Left forelimb (tissue), 1 donor: Measurements from ENCODE around the gene SLC12A5.

Source experiments
- DNase-seq: peaks from one replicate; pipeline ENCODE4 v3.0.0-alpha.2; 2018; ENCODE audit warnings: low spot score

The SLC12A5 gene

GRCh38 chr20:46006964-46007363, 22.1 kb upstream of the SLC12A5 start:
- DNase-seq, result no peak

GRCh38 chr20:46007671-46008070, 21.3 kb upstream of the SLC12A5 start:
- no peak for DNase-seq

DNA sequence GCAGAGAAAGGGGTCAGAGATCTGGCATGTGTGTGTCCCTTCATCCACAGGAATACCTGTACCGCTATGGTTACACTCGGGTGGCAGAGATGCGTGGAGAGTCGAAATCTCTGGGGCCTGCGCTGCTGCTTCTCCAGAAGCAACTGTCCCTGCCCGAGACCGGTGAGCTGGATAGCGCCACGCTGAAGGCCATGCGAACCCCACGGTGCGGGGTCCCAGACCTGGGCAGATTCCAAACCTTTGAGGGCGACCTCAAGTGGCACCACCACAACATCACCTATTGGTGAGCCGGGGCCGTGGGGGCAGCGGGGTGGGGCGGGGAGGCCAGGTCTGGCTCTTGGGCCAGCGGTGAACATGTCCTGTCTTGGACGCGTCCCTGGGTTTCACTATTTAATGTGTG, 19.2 kb upstream of the SLC12A5 start:
- no peak for DNase-seq

- DNase-seq, result no peak
Observed at GRCh38 chr20:46010491-46011391, 18.3 kb upstream of the SLC12A5 start.

DNA sequence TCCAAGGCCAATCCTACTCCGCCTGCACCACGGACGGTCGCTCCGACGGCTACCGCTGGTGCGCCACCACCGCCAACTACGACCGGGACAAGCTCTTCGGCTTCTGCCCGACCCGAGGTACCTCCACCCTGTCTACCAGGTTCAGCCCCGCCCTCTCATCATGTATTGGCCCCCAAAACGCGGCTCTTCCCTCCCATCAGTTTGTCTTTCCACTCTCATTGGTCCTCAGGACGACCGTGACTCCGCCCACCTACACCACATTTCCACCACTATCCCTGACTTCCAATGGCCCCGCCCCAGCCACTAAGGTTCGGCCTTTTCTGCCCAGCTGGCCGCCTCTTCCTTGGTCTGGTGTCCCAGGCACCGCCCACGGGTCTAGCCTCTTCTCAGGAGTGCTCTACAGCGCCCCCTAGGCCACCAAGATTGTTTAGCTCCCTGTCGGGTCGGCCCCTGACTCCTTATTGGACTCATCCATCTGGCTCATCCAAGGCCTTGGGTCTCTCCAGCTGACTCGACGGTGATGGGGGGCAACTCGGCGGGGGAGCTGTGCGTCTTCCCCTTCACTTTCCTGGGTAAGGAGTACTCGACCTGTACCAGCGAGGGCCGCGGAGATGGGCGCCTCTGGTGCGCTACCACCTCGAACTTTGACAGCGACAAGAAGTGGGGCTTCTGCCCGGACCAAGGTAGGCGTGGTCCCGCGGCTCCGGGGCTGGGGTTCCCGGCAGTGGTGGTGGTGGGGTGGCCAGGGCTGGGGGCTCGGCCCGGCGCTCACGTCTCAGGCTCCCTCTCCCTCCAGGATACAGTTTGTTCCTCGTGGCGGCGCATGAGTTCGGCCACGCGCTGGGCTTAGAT, 17.2 kb upstream of the SLC12A5 start:
- DNase-seq, result no peak

- DNase-seq, result no peak
Observed at GRCh38 chr20:46012921-46013320, 16.1 kb upstream of the SLC12A5 start.

DNA sequence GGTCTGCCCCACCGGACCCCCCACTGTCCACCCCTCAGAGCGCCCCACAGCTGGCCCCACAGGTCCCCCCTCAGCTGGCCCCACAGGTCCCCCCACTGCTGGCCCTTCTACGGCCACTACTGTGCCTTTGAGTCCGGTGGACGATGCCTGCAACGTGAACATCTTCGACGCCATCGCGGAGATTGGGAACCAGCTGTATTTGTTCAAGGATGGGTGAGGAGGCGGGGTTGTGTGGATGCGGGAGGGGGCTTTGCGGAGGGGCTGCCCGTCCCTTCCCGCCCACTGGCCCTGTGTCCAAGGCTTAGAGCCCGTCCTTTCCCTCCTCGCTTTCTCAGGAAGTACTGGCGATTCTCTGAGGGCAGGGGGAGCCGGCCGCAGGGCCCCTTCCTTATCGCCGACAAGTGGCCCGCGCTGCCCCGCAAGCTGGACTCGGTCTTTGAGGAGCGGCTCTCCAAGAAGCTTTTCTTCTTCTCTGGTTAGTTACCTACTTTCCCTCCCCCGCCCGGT, 15.6 kb upstream of the SLC12A5 start:
- no peak for DNase-seq

- no peak for DNase-seq
Observed at GRCh38 chr20:46013829-46014516, 15.0 kb upstream of the SLC12A5 start.

DNA sequence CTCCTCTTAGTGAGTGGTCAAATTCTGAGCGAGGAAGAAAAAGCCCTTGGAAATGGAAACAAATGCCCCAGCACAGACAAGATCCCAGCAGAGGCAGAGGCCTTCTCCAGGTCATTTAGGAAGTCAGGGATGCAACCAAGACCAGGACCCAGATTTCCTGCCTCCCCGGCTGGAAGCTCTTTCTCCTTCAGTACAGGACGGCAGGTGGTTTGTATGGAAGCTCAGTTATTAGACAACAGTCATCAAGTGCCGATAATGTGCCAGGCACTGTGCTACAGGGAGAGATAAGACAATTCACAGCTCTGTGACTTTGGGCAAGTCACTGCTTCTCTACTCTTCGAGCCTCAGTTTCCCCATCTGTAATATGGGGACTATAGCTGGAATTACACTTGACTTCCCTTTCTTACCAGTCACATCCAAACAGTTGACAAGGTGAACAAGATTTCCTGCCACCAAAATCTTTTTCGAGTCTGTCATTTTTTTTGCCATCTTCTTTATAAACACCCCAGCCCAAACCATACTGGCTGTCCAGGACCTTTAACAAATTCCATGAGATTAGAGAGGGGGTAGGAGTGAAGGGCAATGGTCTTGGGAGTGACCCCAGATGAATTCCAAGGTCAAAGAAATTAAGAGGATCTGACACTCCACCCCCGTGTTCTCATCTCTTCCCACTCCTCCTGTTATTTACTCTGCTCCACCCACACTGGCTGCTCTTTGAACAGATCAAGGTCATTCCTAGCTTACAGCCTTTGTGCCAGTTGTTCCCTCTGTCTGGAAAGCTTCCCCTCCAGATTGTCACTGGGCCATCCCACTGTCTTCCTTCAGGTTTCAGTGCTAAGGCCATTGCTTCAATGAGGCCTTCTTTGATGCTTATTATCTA, 14.3 kb upstream of the SLC12A5 start:
- no peak for DNase-seq

GRCh38 chr20:46017272-46017671, 11.7 kb upstream of the SLC12A5 start:
- no peak for DNase-seq

DNA sequence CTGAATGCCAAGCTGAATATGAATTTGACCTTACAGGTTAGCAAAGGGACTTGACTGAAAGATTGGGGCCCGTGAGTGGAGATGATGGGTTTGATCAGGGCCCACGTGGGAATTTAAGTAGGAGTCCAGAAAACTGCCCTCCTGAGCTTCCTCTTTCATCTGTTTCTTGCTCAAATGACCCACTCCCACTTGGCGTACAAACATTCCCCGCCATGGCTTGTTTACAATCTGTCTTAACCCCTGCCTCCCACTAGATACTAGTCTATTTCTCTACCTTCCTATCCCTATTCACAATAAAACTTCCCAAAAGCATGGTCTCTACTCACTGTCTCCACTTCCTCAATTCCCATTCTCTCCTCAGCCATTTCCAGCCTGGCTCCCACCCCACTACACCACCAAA, 10.9 kb upstream of the SLC12A5 start:
- no peak for DNase-seq

DNA sequence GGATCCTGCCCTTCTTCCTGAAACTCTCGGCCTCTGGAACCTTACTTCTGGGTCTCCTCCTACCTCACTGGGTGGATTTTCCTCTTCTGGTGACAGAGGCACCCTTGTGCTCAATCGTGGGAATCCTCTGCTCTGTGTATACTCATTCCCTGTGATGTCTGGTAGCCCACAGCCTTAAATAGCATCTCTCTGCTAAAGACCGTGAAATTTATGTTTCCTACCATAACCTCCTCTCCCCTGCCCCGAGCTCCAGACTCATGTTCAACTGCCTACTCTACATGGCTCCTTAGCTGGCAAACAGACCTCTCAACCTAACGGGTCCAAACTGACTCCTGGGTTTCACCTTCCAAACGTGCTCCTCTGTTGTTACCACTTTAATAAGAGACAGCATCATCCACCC, 10.4 kb upstream of the SLC12A5 start:
- DNase-seq, result no peak

GRCh38 chr20:46020555-46020954, 8.5 kb upstream of the SLC12A5 start:
- no peak for DNase-seq

- no peak for DNase-seq
Observed at GRCh38 chr20:46021361-46022359, 7.4 kb upstream of the SLC12A5 start.

GRCh38 chr20:46022411-46023147, 6.4 kb upstream of the SLC12A5 start:
- no peak for DNase-seq

DNA sequence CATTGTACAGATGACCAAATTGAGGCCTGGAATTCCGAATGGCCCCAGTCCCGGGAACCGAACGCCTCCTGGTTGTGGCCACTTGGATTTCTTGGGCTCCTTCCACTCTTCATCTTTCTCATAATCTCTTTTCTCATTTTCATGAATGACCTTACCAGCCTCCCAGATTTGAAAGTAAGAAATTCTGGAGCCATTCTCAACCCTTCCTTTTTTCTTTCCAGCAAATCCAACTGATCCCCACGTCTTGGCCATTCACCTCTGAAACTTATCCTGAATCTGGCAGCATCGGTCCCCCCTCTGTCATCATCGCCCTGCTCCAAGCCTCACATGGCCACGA, 5.9 kb upstream of the SLC12A5 start:
- no peak for DNase-seq

GRCh38 chr20:46023999-46024398, 5.0 kb upstream of the SLC12A5 start:
- DNase-seq, result no peak

- DNase-seq, result no peak
Observed at GRCh38 chr20:46025376-46025783, 3.6 kb upstream of the SLC12A5 start.

DNA sequence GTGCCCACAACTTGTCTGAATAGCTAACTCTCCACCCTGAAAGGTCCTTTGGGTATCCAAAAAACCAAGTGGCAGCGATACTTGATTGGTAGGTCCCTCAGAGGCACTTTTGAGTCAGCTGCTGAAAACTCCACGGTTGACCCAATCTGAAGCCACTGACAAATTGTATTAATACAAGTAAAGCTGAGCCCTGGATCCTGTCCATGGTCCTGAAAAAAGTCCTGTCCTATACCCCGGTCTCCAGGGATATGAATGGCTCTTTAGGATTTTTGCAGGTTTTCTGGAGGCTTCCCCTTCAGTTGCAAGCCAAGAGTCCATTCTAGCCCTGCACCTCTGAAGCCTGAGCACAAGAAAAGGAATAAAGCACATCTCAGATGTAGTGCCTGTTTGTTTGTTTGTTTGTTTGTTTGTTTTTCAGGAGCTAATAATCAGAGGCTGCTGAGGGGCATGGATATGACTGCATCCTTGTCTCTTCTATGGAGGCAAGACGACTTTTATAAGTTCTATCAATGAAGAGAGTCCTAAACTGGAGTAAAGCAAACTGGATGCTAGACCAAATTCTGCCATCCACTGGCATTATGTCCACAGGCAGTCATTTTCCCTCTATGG, 1.7 kb upstream of the SLC12A5 start:
- DNase-seq, result no peak
